GM12878 (cell line): ENCODE results near the gene SPINT2. TPM values are rescaled to one million over a fixed set of nuclear protein-coding genes. Genes with fewer than 3 reads are reported as not detected.

Source experiments
- ATAC-seq: fragments of 200-7000 bp; cut with Tn5 transposase; 3 replicates; pipeline ENCODE4 v1.9.1; 2020; ENCODE audit warnings: mild to moderate bottlenecking, moderate library complexity
- BruUV-seq: library from RNA; stranded (reverse); fragments of 400-500 nt; replicated peaks from 2 replicates; lab custom pipeline; 2021; lab: Mats Ljungman, UMichigan
- CTCF ChIA-PET: fragments of 300-600 bp; sonication (Branson Sonifier 250); formaldehyde crosslinking; extraction: SDS; loops from one replicate; lab custom pipeline; 2021; ENCODE audit warnings: inconsistent platforms; lab: Yijun Ruan, JAX
- POLR2A ChIA-PET: fragments of 350-600 bp; formaldehyde crosslinking; extraction: SDS; loops from one replicate; lab custom pipeline; 2021; ENCODE audit warnings: inconsistent platforms; lab: Charles Lee
- RAD21 ChIA-PET: fragments of 300-600 bp; sonication (Branson Sonifier 250); formaldehyde crosslinking; loops from one replicate; lab custom pipeline; 2023; ENCODE audit warnings: antibody characterized with exemption; ENCODE audit not compliant: unreplicated experiment; lab: Charles Lee
- SMC1A ChIA-PET: fragments of 300-600 bp; sonication (Branson Sonifier 250); formaldehyde crosslinking; loops from one replicate; lab custom pipeline; 2023; ENCODE audit not compliant: unreplicated experiment, uncharacterized antibody; lab: Charles Lee
- DNase-seq: peaks from one replicate; pipeline ENCODE4 v3.0.0-alpha.2; 2011; ENCODE audit warnings: low read depth, low spot score
- FAIRE-seq: peaks from 3 replicates; lab custom pipeline; 2011; peaks lifted over from hg19 to GRCh38; lab: Jason Lieb, UNC
- H2AFZ ChIP-seq: 2 replicates; pipeline ENCODE4 v1.6.0; 2011; ENCODE audit warnings: low read depth, low read length, control low read depth; ENCODE audit not compliant: control insufficient read depth
- H3K27ac ChIP-seq: 2 replicates; pipeline ENCODE4 v1.5.1; 2011; ENCODE audit warnings: control low read depth; ENCODE audit not compliant: control insufficient read depth, insufficient read depth
- H3K27me3 ChIP-seq, 2 experiments: replicated peaks in 1 of 2; 2 replicates each; pipeline versions ENCODE4 v1.6.0 to v1.6.1; 2011; ENCODE audit warnings: low read length in 1 of 2; ENCODE audit not compliant: control insufficient read depth in 2 of 2, insufficient read depth in 2 of 2
- H3K36me3 ChIP-seq, 2 experiments: 2 replicates each; pipeline ENCODE4 v1.5.1; 2011; ENCODE audit warnings: low read length in 1 of 2; ENCODE audit not compliant: control insufficient read depth in 2 of 2, insufficient read depth in 2 of 2
- H3K4me1 ChIP-seq: 2 replicates; pipeline ENCODE4 v1.6.1; 2011; ENCODE audit warnings: mild to moderate bottlenecking, low read length, moderate library complexity, mixed read lengths; ENCODE audit not compliant: control insufficient read depth, insufficient read depth
- H3K4me2 ChIP-seq: 2 replicates; pipeline ENCODE4 v1.6.0; 2011; ENCODE audit warnings: control low read depth; ENCODE audit not compliant: control insufficient read depth, insufficient read depth
- H3K4me3 ChIP-seq: fragments of 200-600 bp; sonication (generic); 2 replicates; pipeline ENCODE4 v1.5.1; 2016
- H3K79me2 ChIP-seq: 2 replicates; pipeline ENCODE4 v1.6.0; 2011; ENCODE audit warnings: low read length; ENCODE audit not compliant: control insufficient read depth, insufficient read depth
- H3K9ac ChIP-seq: 2 replicates; pipeline ENCODE4 v1.8.0; 2011; ENCODE audit warnings: low read length, control low read depth, mixed read lengths; ENCODE audit not compliant: control insufficient read depth, insufficient read depth
- H3K9me3 ChIP-seq: replicated peaks from 3 replicates; pipeline ENCODE4 v1.5.1; 2011; ENCODE audit warnings: mild to moderate bottlenecking, low read length; ENCODE audit not compliant: control insufficient read depth, insufficient read depth
- H4K20me1 ChIP-seq: 2 replicates; pipeline ENCODE4 v1.6.0; 2011; ENCODE audit not compliant: control insufficient read depth, insufficient read depth
- EP300 ChIP-seq, 2 experiments: fragments of 150-350 bp in 1 of 2; IDR thresholded peaks; 2 replicates each; pipeline ENCODE4 v1.6.1; 2011 to 2012; ENCODE audit warnings: low read depth in 2 of 2, low read length in 2 of 2, borderline replicate concordance in 1 of 2, improper control_type of control experiment in 1 of 2, inconsistent platforms in 1 of 2; ENCODE audit not compliant: control insufficient read depth in 1 of 2
- PAX8 ChIP-seq: fragments of 450-650 bp; IDR thresholded peaks from 2 replicates; pipeline ENCODE4 v1.6.1; 2017; ENCODE audit warnings: mild to moderate bottlenecking, moderate library complexity
- REST ChIP-seq: IDR thresholded peaks from 2 replicates; pipeline ENCODE4 v1.6.1; 2012; ENCODE audit warnings: mild to moderate bottlenecking, low read depth, low read length
- ZZZ3 ChIP-seq: IDR thresholded peaks from 2 replicates; pipeline ENCODE4 v1.6.1; 2011; ENCODE audit warnings: low read depth; ENCODE audit not compliant: control insufficient read depth, insufficient read length
- WGBS: methylation state at CpG from one replicate; pipeline ENCODE4 v1.1.6; 2016; ENCODE audit warnings: low lambda C conversion rate; ENCODE audit not compliant: insufficient replicate concordance, insufficient coverage; ENCODE audit errors: missing lambda C conversion rate; 5-methylcytosine and 5-hydroxymethylcytosine counted together
- in situ Hi-C: fragments of 300-500 bp; cut with MboI; formaldehyde crosslinking; loops from 9 replicates; pipeline ENCODE4 v1.14.3; 2018; ENCODE audit warnings: mixed read lengths
- intact Hi-C: fragments of 100-400 bp; cut with micrococcal nuclease; formaldehyde crosslinking; loops from one replicate; pipeline ENCODE4 v1.14.2; 2022; ENCODE audit not compliant: unreplicated experiment
- polyA plus RNA-seq, 11 experiments: library from polyadenylated mRNA; depleted of rRNA in 4 of 11; unstranded in 6 of 11; stranded (reverse) in 5 of 11; fragments of >200 nt; fragmentation: Nextera tagmentation in 4 of 11; fragmentation: Illumina TruSeq in 1 of 11; extraction: Ambion mirVana in 4 of 11; extraction: Trizol in 1 of 11; gene quantifications; 1 replicate in 1 of 11; 2 replicates in 10 of 11; pipeline versions ENCODE4 v1.2.1 to v1.2.3, GENCODE V29; 2011 to 2016; ENCODE audit warnings: inconsistent platforms in 2 of 11, missing spikeins in 2 of 11, low read depth in 1 of 11
- total RNA-seq, 4 experiments: library from RNA; depleted of rRNA in 3 of 4; stranded (reverse); fragments of >200 nt in 3 of 4; fragmentation: Illumina TruSeq in 1 of 4; extraction: Trizol in 1 of 4; gene quantifications; 2 replicates each; pipeline versions ENCODE4 v1.2.1 to v1.2.3, GENCODE V29; 2013 to 2021

Gene SPINT2
- total and polyA plus RNA-seq, 10 of the 15 experiments (the other 5 are each of a cell fraction or from before 2014, with no cell fraction given) = 0.15 to 26.5 (median 17.5) TPM

- 57% methylated on average over 13 of the region's 26 CpGs for WGBS
- Histone ChIP-seq H2AFZ (no peak overlapping the region), H4K20me1 (no peaks in the 10 kb centered on the region), H3K4me2 (no peak overlapping the region), H3K79me2 (no peaks in the 10 kb centered on the region), H3K4me1 (peaks cover 11% of the 10 kb centered on the region), H3K4me3 (no peak overlapping the region), H3K9me3 (no peaks in the 10 kb centered on the region), H3K27me3 (no peaks in the 10 kb centered on the region), H3K9ac (no peak overlapping the region), H3K36me3 (no peaks in the 10 kb centered on the region), H3K27ac (no peak overlapping the region)
- no peak for TF ChIP-seq ZZZ3
- TF ChIP-seq EP300 (IDR thresholded peaks at IDR 0.05; ENCODE audit: borderline replicate concordance in 1 of 2, control insufficient read depth in 1 of 2, low read depth in 2 of 2, low read length in 2 of 2) = no peak
- TF ChIP-seq REST = no peak
- no peak for TF ChIP-seq PAX8
- in situ Hi-C loops = no loop called here
- intact Hi-C loops = no loop called here
- ChIA-PET CTCF (interaction anchor here (0.9 to 1.0 kb wide), 2 partner anchors 10 to 315 kb away, joined by 3 to 4 read pairs; no protein-coding TSS in a partner anchor), RAD21 (no interaction called here), POLR2A (no interaction called here), SMC1A (no interaction called here)
- DNase-seq (no peak), ATAC-seq (no peak), FAIRE-seq (no peak)
- BruUV-seq = no TSS peak
Measured at GRCh38 chr19:38216785-38217641, 47.4 kb upstream of the SPINT2 start.
